ENCODE results near the gene JMJD7.

DNA sequence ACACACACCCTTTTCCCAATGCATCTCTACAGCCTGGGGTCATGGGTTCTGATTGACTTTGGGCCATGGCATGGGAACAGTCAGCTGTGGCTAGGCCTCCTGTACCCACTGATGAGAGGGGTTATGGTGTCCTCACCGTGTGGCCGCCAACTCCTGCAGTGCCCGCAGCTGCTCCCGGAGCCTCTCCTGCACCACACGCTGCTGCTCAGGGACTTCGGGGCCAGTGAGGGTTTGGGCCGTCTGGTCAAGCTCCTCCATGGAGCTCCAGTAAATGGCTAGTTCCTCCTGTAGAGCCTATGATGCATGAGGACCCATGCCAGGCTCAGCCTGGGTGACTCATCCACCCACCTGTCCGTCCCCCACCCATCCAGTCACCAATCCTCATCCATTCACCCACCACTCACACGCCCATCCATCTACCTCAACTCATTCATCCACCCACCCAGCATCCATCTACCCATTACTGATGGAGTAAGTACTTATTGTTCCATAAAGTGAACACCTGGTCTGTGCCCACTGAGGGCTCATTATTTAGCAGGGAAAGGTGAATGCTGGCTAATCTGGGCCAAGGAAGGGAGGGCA lies 44.4 kb downstream of the JMJD7 start:
- TF ChIP-seq, protein P1, sequence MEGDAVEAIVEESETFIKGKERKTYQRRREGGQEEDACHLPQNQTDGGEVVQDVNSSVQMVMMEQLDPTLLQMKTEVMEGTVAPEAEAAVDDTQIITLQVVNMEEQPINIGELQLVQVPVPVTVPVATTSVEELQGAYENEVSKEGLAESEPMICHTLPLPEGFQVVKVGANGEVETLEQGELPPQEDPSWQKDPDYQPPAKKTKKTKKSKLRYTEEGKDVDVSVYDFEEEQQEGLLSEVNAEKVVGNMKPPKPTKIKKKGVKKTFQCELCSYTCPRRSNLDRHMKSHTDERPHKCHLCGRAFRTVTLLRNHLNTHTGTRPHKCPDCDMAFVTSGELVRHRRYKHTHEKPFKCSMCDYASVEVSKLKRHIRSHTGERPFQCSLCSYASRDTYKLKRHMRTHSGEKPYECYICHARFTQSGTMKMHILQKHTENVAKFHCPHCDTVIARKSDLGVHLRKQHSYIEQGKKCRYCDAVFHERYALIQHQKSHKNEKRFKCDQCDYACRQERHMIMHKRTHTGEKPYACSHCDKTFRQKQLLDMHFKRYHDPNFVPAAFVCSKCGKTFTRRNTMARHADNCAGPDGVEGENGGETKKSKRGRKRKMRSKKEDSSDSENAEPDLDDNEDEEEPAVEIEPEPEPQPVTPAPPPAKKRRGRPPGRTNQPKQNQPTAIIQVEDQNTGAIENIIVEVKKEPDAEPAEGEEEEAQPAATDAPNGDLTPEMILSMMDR (IDR thresholded peaks at IDR 0.05), result no peak
- TF ChIP-seq POLR2AphosphoS5 (IDR thresholded peaks at IDR 0.05; ENCODE audit: low read depth, low read length) (no peak), SIN3A (IDR thresholded peaks at IDR 0.05; ENCODE audit: borderline replicate concordance, insufficient read depth, low read depth, low read length) (no peak), TCF7L2 (IDR thresholded peaks at IDR 0.05; ENCODE audit: low read depth, low read length) (no peak)
- TF ChIP-seq, protein P2, sequence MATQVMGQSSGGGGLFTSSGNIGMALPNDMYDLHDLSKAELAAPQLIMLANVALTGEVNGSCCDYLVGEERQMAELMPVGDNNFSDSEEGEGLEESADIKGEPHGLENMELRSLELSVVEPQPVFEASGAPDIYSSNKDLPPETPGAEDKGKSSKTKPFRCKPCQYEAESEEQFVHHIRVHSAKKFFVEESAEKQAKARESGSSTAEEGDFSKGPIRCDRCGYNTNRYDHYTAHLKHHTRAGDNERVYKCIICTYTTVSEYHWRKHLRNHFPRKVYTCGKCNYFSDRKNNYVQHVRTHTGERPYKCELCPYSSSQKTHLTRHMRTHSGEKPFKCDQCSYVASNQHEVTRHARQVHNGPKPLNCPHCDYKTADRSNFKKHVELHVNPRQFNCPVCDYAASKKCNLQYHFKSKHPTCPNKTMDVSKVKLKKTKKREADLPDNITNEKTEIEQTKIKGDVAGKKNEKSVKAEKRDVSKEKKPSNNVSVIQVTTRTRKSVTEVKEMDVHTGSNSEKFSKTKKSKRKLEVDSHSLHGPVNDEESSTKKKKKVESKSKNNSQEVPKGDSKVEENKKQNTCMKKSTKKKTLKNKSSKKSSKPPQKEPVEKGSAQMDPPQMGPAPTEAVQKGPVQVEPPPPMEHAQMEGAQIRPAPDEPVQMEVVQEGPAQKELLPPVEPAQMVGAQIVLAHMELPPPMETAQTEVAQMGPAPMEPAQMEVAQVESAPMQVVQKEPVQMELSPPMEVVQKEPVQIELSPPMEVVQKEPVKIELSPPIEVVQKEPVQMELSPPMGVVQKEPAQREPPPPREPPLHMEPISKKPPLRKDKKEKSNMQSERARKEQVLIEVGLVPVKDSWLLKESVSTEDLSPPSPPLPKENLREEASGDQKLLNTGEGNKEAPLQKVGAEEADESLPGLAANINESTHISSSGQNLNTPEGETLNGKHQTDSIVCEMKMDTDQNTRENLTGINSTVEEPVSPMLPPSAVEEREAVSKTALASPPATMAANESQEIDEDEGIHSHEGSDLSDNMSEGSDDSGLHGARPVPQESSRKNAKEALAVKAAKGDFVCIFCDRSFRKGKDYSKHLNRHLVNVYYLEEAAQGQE (IDR thresholded peaks at IDR 0.05; ENCODE audit: insufficient read depth in 1 of 2, low read depth in 2 of 2, low read length in 1 of 2), result no peak
